PC-3 (cell line): ENCODE measurements around the gene CHAC2. TPM values are rescaled to one million over a fixed set of nuclear protein-coding genes. Genes with fewer than 3 reads are reported as not detected.

Experiments used
- ATAC-seq: fragments of 200-7000 bp; cut with Tn5 transposase; 2 replicates; pipeline ENCODE4 v1.9.1; 2020; ENCODE audit warnings: mild to moderate bottlenecking, moderate library complexity
- BruUV-seq: library from RNA; stranded (reverse); fragments of 400-500 nt; replicated peaks from 2 replicates; lab custom pipeline; 2021; lab: Mats Ljungman, UMichigan
- CTCF ChIA-PET: fragments of 300-600 bp; sonication (Branson Sonifier 250); formaldehyde crosslinking; loops from one replicate; lab custom pipeline; 2022; ENCODE audit warnings: antibody characterized with exemption; lab: Charles Lee
- POLR2A ChIA-PET: fragments of 300-600 bp; sonication (Branson Sonifier 250); formaldehyde crosslinking; loops from one replicate; lab custom pipeline; 2022; ENCODE audit warnings: antibody characterized with exemption; ENCODE audit not compliant: unreplicated experiment; lab: Charles Lee
- DNase-seq: peaks from one replicate; pipeline ENCODE4 v3.0.0-alpha.2; 2015
- H2AFZ ChIP-seq: fragments of 300-600 bp; sonication (generic); 2 replicates; pipeline ENCODE4 v1.6.0; 2016; ENCODE audit warnings: antibody characterized with exemption, low read length
- H3F3A ChIP-seq: fragments of 300-600 bp; sonication (generic); one replicate; pipeline ENCODE4 v1.6.0; 2017; ENCODE audit warnings: antibody characterized with exemption, low read length, control low read depth, mild to moderate bottlenecking; ENCODE audit not compliant: unreplicated experiment
- H3K27ac ChIP-seq: fragments of 300-600 bp; sonication (generic); 2 replicates; pipeline ENCODE4 v1.5.1; 2016; ENCODE audit warnings: mild to moderate bottlenecking, low read length
- H3K27me3 ChIP-seq: fragments of 300-600 bp; sonication (generic); 2 replicates; pipeline ENCODE4 v1.6.1; 2016; ENCODE audit warnings: low read length, mixed read lengths
- H3K36me3 ChIP-seq: fragments of 300-600 bp; sonication (generic); 2 replicates; pipeline ENCODE4 v1.6.1; 2016; ENCODE audit warnings: low read depth, mixed run types, low read length, mixed read lengths
- H3K4me1 ChIP-seq: fragments of 300-600 bp; sonication (generic); 2 replicates; pipeline ENCODE4 v1.5.1; 2016; ENCODE audit warnings: low read length; ENCODE audit not compliant: insufficient read depth
- H3K4me2 ChIP-seq: fragments of 300-600 bp; sonication (generic); 2 replicates; pipeline ENCODE4 v1.6.0; 2016; ENCODE audit warnings: low read length
- H3K4me3 ChIP-seq: fragments of 300-600 bp; sonication (generic); 2 replicates; pipeline ENCODE4 v1.5.1; 2016; ENCODE audit warnings: mild to moderate bottlenecking, low read length, mixed read lengths
- H3K79me2 ChIP-seq: fragments of 300-600 bp; sonication (generic); 2 replicates; pipeline ENCODE4 v1.6.1; 2017; ENCODE audit warnings: low read length, mixed read lengths
- H3K9ac ChIP-seq: fragments of 300-600 bp; sonication (generic); 2 replicates; pipeline ENCODE4 v1.6.0; 2016; ENCODE audit warnings: mild to moderate bottlenecking, low read length
- H3K9me2 ChIP-seq: fragments of 300-600 bp; sonication (generic); replicated peaks from 2 replicates; pipeline ENCODE4 v1.6.1; 2016; ENCODE audit warnings: mixed run types, low read length, mixed read lengths
- H3K9me3 ChIP-seq: fragments of 300-600 bp; sonication (generic); 2 replicates; pipeline ENCODE4 v1.6.1; 2016; ENCODE audit warnings: low read length, mixed read lengths
- H4K20me1 ChIP-seq: fragments of 300-600 bp; sonication (generic); 2 replicates; pipeline ENCODE4 v1.6.1; 2016; ENCODE audit warnings: low read length, mixed read lengths
- EZH2 ChIP-seq: fragments of 300-600 bp; sonication (generic); IDR thresholded peaks from one replicate; pipeline ENCODE4 v1.6.1; 2017; ENCODE audit warnings: antibody characterized with exemption, mild to moderate bottlenecking, low read length; ENCODE audit not compliant: unreplicated experiment
- EZH2phosphoT487 ChIP-seq: fragments of 300-600 bp; sonication (generic); IDR thresholded peaks from 2 replicates; pipeline ENCODE4 v1.6.1; 2018; ENCODE audit warnings: mild to moderate bottlenecking, antibody characterized with exemption, low read length, borderline replicate concordance
- intact Hi-C: fragments of 100-400 bp; cut with micrococcal nuclease; formaldehyde crosslinking; loops from 2 replicates; pipeline ENCODE4 v1.9.0; 2023
- total RNA-seq: library from RNA; depleted of rRNA; stranded (reverse); fragments of >200 nt; gene quantifications from 2 replicates; pipeline ENCODE4 v1.2.3, GENCODE V29; 2014
- TF ChIP-seq, protein P1 (sequence below): fragments of 300-600 bp; sonication (generic); conservative IDR thresholded peaks from 2 replicates; pipeline ENCODE4 v1.5.1; 2017; ENCODE audit warnings: antibody characterized with exemption, low read depth, mild to moderate bottlenecking, low read length

CHAC2 gene
- total RNA-seq, 1 experiment from 2014 or later = 16.0 TPM

DNA sequence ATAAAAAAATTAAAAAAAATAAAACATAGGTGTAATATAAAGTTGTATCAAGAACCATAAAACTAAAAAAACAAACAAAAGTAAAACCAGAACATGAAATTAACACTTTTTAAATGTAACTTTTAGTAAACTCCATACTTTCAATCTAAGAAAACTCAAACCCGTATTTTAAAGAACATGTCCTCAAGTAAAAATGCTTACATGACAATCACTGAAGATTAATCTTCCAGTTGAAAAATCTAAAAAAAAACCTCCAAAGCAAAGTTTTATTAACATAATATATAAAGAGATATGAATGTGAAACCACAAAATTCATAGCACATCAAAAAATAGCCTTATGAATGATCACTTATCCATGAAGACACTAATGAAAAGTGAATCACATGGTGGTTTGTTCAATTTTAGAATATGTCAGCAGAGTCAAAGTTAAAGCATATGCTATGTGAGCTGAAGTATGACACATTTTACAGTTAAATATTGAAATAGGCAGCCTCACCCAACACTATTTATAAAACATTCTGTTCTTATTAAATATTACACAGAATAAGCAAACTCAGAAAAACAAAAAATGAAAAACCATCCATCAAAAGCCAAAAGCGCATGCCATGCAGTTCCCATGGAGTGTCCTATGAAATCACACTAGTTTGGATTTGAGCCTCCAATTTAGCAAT, 23.1 kb upstream of the CHAC2 start:
- ATAC-seq (peak; percentile 83), DNase-seq (peak; percentile 28)
- intact Hi-C loops = no loop called here
- no peaks in the 10 kb centered on the region for H3F3A ChIP-seq
- H3K9ac ChIP-seq = no peak overlapping the region
- H3K4me2 ChIP-seq = no peak overlapping the region
- ChIA-PET POLR2A (no interaction called here), CTCF (no interaction called here)
- no peaks in the 10 kb centered on the region for H3K9me3 ChIP-seq
- no peak overlapping the region for H2AFZ ChIP-seq
- no peak overlapping the region for H3K4me3 ChIP-seq
- no peaks in the 10 kb centered on the region for H3K79me2 ChIP-seq
- no peaks in the 10 kb centered on the region; the same call in 1 of the 2 replicates for H3K36me3 ChIP-seq
- no TSS peak for BruUV-seq
- peak overlapping the region; percentile 11; the same call in 1 of the 2 replicates for H3K27ac ChIP-seq
- H3K9me2 ChIP-seq = no peaks in the 10 kb centered on the region
- TF ChIP-seq EZH2phosphoT487 = no peak
- TF ChIP-seq EZH2 = no peak
- TF ChIP-seq, protein P1, sequence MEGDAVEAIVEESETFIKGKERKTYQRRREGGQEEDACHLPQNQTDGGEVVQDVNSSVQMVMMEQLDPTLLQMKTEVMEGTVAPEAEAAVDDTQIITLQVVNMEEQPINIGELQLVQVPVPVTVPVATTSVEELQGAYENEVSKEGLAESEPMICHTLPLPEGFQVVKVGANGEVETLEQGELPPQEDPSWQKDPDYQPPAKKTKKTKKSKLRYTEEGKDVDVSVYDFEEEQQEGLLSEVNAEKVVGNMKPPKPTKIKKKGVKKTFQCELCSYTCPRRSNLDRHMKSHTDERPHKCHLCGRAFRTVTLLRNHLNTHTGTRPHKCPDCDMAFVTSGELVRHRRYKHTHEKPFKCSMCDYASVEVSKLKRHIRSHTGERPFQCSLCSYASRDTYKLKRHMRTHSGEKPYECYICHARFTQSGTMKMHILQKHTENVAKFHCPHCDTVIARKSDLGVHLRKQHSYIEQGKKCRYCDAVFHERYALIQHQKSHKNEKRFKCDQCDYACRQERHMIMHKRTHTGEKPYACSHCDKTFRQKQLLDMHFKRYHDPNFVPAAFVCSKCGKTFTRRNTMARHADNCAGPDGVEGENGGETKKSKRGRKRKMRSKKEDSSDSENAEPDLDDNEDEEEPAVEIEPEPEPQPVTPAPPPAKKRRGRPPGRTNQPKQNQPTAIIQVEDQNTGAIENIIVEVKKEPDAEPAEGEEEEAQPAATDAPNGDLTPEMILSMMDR = no peak
- H3K27me3 ChIP-seq = no peaks in the 10 kb centered on the region
- H3K4me1 ChIP-seq = 0 out of 2 replicates have a peak, but pooled peaks cover 4% of the 10 kb centered on the region
- H4K20me1 ChIP-seq = no peaks in the 10 kb centered on the region

DNA sequence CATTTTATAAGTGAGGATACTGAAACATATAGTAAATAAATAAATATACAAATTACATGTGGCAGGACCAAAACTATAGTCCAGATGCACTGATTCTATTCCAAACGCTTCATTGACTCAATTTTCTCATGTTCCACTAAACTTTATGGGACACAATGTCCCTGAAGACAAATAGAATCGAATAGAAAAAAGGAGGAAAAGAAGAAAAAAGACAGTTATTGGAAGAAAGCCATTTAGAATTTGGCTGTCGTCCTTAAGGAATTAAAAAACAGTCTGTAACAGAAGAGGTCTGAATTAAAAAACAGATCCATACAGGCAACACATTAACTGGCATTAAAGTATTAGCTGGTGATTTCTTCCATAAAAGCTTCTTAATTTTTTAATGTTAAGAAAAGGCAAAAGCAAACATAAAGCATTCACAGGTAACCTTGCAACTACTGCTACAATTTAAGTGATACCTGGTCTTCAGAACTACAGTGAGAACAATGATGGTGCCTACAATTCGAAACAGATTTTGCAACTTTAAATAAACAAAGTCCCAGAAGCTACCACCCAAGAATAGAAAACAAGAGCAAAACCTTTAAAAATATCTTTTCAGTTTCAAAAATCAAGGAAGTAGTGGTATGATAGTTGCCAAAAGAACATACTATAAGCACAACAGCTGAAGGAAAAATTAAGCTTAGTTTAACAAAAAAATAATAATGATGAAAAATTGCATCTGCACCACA, 17.4 kb upstream of the CHAC2 start:
- Histone ChIP-seq H3K4me2 (no peak overlapping the region), H3K4me1 (peaks cover 38% of the 10 kb centered on the region), H3K27ac (no peak overlapping the region), H3K36me3 (no peaks in the 10 kb centered on the region; the same call in 1 of the 2 replicates), H3K27me3 (no peaks in the 10 kb centered on the region), H3K9me3 (no peaks in the 10 kb centered on the region), H3K9ac (no peak overlapping the region), H2AFZ (no peak overlapping the region), H3K9me2 (no peaks in the 10 kb centered on the region), H3K79me2 (no peaks in the 10 kb centered on the region), H4K20me1 (no peaks in the 10 kb centered on the region), H3F3A (peaks cover 5% of the 10 kb centered on the region), H3K4me3 (no peak overlapping the region)
- ChIA-PET POLR2A (no interaction called here), CTCF (no interaction called here)
- no peak for TF ChIP-seq EZH2phosphoT487
- TF ChIP-seq EZH2 = no peak
- TF ChIP-seq, protein P1 = no peak
- BruUV-seq = no TSS peak
- intact Hi-C loops = no loop called here
- no peak for ATAC-seq
- no peak for DNase-seq

DNA sequence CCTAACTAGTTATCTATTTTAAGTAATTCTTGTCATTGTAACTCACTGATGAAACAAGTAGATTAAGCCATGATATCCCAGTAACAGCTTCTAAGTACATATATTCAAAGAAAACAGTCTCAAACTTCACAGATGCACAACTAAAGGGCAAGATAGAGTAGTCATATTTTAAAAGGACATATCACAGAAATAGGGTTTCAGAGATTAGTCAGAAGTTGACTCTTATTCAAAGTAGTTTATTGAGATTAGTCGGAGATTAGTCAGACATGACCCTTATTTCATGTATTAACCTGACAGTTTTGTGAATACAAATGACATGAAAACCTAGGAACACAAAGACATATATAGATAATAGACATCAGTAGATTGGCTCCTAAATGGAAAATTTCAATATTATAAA, 15.9 kb upstream of the CHAC2 start:
- H3K9me3 ChIP-seq = no peaks in the 10 kb centered on the region
- H3F3A ChIP-seq = peaks cover 9% of the 10 kb centered on the region
- no peaks in the 10 kb centered on the region for H3K27me3 ChIP-seq
- H3K4me1 ChIP-seq = peaks cover 45% of the 10 kb centered on the region
- 0 out of 2 replicates have a peak overlapping the region, but pooled peaks have one; percentile 7 for H3K4me3 ChIP-seq
- peak; percentile 76 for ATAC-seq
- peaks cover 3% of the 10 kb centered on the region; the same call in 1 of the 2 replicates for H3K36me3 ChIP-seq
- no peaks in the 10 kb centered on the region for H4K20me1 ChIP-seq
- ChIA-PET CTCF (no interaction called here), POLR2A (no interaction called here)
- H3K9me2 ChIP-seq = no peaks in the 10 kb centered on the region
- peak; percentile 90 for DNase-seq
- peak overlapping the region; percentile 67 for H3K4me2 ChIP-seq
- BruUV-seq = no TSS peak
- intact Hi-C loops = no loop called here
- no peaks in the 10 kb centered on the region for H3K79me2 ChIP-seq
- no peak for TF ChIP-seq EZH2phosphoT487
- TF ChIP-seq, protein P1 = no peak
- H3K9ac ChIP-seq = peak overlapping the region; percentile 18; the same call in 1 of the 2 replicates
- peak overlapping the region; percentile 82 for H3K27ac ChIP-seq
- no peak overlapping the region for H2AFZ ChIP-seq
